Pancreas (tissue), 10 donors: Measurements from ENCODE around the gene SLC5A3. TPM values are rescaled to one million over a fixed set of nuclear protein-coding genes. Genes with fewer than 3 reads are reported as not detected.

Experiments
- ATAC-seq, 4 donors: fragments of 200-7000 bp; cut with Tn5 transposase; one replicate each; pipeline versions ENCODE4 v1.8.0 to v1.9.1; 2020; ENCODE audit warnings: mild to moderate bottlenecking in 4 of 4, moderate library complexity in 4 of 4
- DNase-seq, 6 donors: peaks; one replicate each; pipeline ENCODE4 v3.0.0-alpha.2; 2020
- FAIRE-seq: peaks from 2 replicates; lab custom pipeline; 2012; peaks lifted over from hg19 to GRCh38; lab: Jason Lieb, UNC
- H3K27ac ChIP-seq, 4 donors: fragments of 200-600 bp; sonication (generic); 1 replicate in 3 of 4; 2 replicates in 1 of 4; pipeline versions ENCODE4 v1.5.0 to v1.8.0; 2020
- H3K27me3 ChIP-seq, 4 donors: fragments of 200-600 bp; one replicate each; pipeline ENCODE4 v1.8.0; 2021
- H3K36me3 ChIP-seq, 3 donors: fragments of 200-600 bp; sonication (generic) in 1 of 3; one replicate each; pipeline versions ENCODE4 v1.5.0 to v1.8.0; 2020 to 2021
- H3K4me1 ChIP-seq, 3 donors: fragments of 200-600 bp; one replicate each; pipeline ENCODE4 v1.8.0; 2021
- H3K4me3 ChIP-seq, 4 donors: fragments of 200-600 bp; sonication (generic) in 2 of 4; one replicate each; pipeline versions ENCODE4 v1.5.0 to v1.8.0; 2020 to 2021
- H3K9me3 ChIP-seq, 4 donors: fragments of 200-600 bp; one replicate each; pipeline ENCODE4 v1.8.0; 2021
- CTCF ChIP-seq, 4 donors: fragments of 200-600 bp; sonication (generic) in 3 of 4; IDR thresholded peaks; one replicate each; pipeline versions ENCODE4 v1.5.0 to v1.8.0; 2021; ENCODE audit warnings: antibody characterized with exemption in 4 of 4
- WGBS, 2 donors: extraction: QIAGEN DNeasy Blood & Tissue Kit; methylation state at CpG; one replicate each; pipeline ENCODE4 v1.1.7; 2013; 5-methylcytosine and 5-hydroxymethylcytosine counted together
- intact Hi-C, 3 donors: fragments of 100-400 bp; cut with DNase I; formaldehyde crosslinking; loops; one replicate each; pipeline versions ENCODE4 v1.11.1 to v1.14.2; 2022
- polyA plus RNA-seq, 2 donors: library from polyadenylated mRNA; stranded (reverse); fragments of 200-250 nt; gene quantifications; one replicate each; pipeline ENCODE4 v1.2.3, GENCODE V29; 2013
- total RNA-seq, 6 donors: library from RNA; stranded (reverse); fragmentation: NEBNext Ultra II Directional in 4 of 6; extraction: Animal tissue kit (Norgen Biotek cat#: 25700) in 4 of 6; gene quantifications; one replicate each; pipeline versions ENCODE4 v1.2.1 to v1.2.4, GENCODE V29; 2021 to 2023
- donor health status: healthy with polysubstance abuse.
- donor health status: DM: no; HTN: no; CAD: no; lungs with moderate emphysema.
- donor health status: DM: no; HTN: no; CAD: no.
- donor health status: control.
- donor health status: control.
- donor health status: Bipolar disorder and iron deficiency.
- donor health status: DM: yes; HTN: yes; CAD: no.
- donor health status: DM: no; HTN: no; CAD: no.
- donor health status: DM: no; HTN: no; CAD: no.
- donor health status: DM: yes; HTN: yes; CAD: no.

SLC5A3 gene
- total RNA-seq, result 1 to 10 TPM; 2.2 to 5.9 (median 3.0) TPM
- polyA plus RNA-seq, result 1 to 10 TPM in 1 of 2 donors, under 1 TPM in 1; 0.49 to 1.0 TPM

- Histone ChIP-seq H3K4me3 (peak within 1 kb of the TSS; percentile 48 to 70 (median 66)), H3K36me3 (no peaks in the 10 kb centered on the region), H3K27ac (peak within 1 kb of the TSS; percentile 76 to 92 (median 86)), H3K4me1 (peaks cover 7 to 19% (median 9%) of the 10 kb centered on the region in 3 donors), H3K9me3 (no peaks in the 10 kb centered on the region), H3K27me3 (no peaks in the 10 kb centered on the region)
- FAIRE-seq (no peak), ATAC-seq (peak; percentile 80 to 89 (median 84)), DNase-seq (peak; percentile 82 to 95 (median 90))
- 0% methylated on average over 20 to 104 of the region's 104 CpGs for WGBS, 2 donors
- intact Hi-C loops, result no loop called here
- no peak for TF ChIP-seq CTCF (IDR thresholded peaks at IDR 0.05)
Measured at GRCh38 chr21:34073032-34073748, at the start of gene SLC5A3, which contains the start of gene MRPS6. TSS of gene SLC5A3 (plus strand) at chr21:34073578. CDS start at chr21:34095199, 21,621 bp downstream. TSS of gene MRPS6 (plus strand) at chr21:34073578. CDS start at chr21:34073701, 123 bp downstream.

GRCh38 chr21:34023691-34024373 lies 49.5 kb upstream of the SLC5A3 start:
- intact Hi-C loops, result no loop called here
- ATAC-seq (no peak), FAIRE-seq (no peak), DNase-seq (no peak)
- WGBS, 2 donors, result 69 to 75% methylated on average over 8 of the region's 8 CpGs
- Histone ChIP-seq H3K27ac (no peak overlapping the region), H3K9me3 (no peaks in the 10 kb centered on the region), H3K4me1 (peaks cover 0 to 7% (median 0%) of the 10 kb centered on the region in 3 donors), H3K36me3 (no peaks in the 10 kb centered on the region), H3K27me3 (no peaks in the 10 kb centered on the region), H3K4me3 (no peak overlapping the region)
- no peak for TF ChIP-seq CTCF (IDR thresholded peaks at IDR 0.05)

- no peaks in the 10 kb centered on the region for H3K36me3 ChIP-seq
- FAIRE-seq (no peak), DNase-seq (no peak), ATAC-seq (no peak)
- no peak for TF ChIP-seq CTCF (IDR thresholded peaks at IDR 0.05)
- no peaks in the 10 kb centered on the region for H3K9me3 ChIP-seq
- H3K27me3 ChIP-seq, result no peaks in the 10 kb centered on the region
- peaks cover 0 to 7% (median 0%) of the 10 kb centered on the region in 3 donors for H3K4me1 ChIP-seq
- H3K27ac ChIP-seq, result no peak overlapping the region
- 93 to 95% methylated on average over 3 of the region's 3 CpGs for WGBS, 2 donors
- H3K4me3 ChIP-seq, result no peak overlapping the region
- intact Hi-C loops, result no loop called here
Measured at GRCh38 chr21:34024374-34024693, 49.0 kb upstream of the SLC5A3 start.

- DNase-seq, result no peak
- WGBS, 2 donors, result 67 to 75% methylated on average over 9 of the region's 9 CpGs
- no peaks in the 10 kb centered on the region for H3K9me3 ChIP-seq
- no peaks in the 10 kb centered on the region for H3K4me1 ChIP-seq
- no peak overlapping the region for H3K27ac ChIP-seq
- no peak for FAIRE-seq
- no peak for ATAC-seq
- no peak overlapping the region for H3K4me3 ChIP-seq
- no peak for TF ChIP-seq CTCF (IDR thresholded peaks at IDR 0.05)
- intact Hi-C loops, result no loop called here
- H3K36me3 ChIP-seq, result no peaks in the 10 kb centered on the region
- H3K27me3 ChIP-seq, result no peaks in the 10 kb centered on the region
Measured at GRCh38 chr21:34027721-34028461, 45.5 kb upstream of the SLC5A3 start.
